NCI-H1092 treated with DMSO at 0.1 percent for 48 hours (cell line): ENCODE measurements around the gene HS1BP3.
A peak's percentile ranks its signal among the peaks of the same experiment; 100 is the strongest.

Experiments
- DNase-seq: peaks from one replicate; lab custom pipeline; 2025; lab: John Stamatoyannopoulos, UW

HS1BP3 gene

DNA sequence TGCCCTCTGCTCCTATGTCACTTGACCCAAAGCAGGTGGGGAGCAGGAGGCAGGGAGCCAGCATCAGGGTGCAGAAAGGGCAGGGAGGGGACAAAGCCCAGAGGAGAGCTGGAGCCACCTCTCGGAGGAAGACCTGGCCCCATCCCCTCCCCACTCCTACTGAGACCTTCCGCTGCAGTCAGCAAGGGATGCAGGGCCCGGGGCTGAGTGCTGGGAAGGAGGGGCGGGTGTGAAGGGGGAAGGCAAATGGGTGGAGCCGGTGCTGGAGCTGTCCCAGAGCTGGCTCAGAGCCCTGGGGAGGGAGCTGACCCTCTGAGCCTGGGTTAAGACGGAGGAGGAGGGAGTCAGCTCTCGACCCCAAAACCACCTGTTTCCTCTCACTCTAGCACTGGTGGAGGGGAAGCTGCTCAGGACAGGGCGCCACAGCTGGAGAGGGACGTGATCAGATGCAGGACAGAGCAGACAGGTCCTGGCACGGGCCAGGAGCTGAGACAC, 33.8 kb downstream of the HS1BP3 start:
- DNase-seq = peak; percentile 8

DNA sequence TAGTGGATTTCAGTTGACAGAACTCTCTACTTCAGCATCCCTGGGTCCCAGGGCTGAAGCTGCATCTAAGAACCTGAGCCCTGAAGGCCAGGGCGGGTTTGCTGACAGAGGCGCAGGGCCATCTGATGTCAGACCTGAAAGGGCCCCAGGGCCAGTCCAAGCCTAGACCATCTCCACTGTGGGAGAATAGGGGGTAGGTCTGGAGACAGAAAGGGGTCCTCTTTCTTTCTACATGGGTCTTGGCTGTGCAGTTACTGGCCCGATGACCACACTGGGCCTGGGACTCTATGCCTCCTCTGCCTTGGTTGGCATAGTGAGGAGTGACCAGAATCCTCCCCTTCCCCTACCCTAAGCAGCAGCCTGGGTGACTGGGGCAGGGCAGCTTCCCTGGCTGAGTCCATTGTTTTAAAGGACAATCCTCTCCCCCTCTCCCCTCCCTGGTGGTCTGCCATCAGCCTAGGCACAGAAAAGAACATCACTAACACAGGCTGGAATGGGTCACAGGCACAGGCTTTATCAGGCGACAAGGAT, 34.5 kb downstream of the HS1BP3 start:
- DNase-seq = no peak

DNA sequence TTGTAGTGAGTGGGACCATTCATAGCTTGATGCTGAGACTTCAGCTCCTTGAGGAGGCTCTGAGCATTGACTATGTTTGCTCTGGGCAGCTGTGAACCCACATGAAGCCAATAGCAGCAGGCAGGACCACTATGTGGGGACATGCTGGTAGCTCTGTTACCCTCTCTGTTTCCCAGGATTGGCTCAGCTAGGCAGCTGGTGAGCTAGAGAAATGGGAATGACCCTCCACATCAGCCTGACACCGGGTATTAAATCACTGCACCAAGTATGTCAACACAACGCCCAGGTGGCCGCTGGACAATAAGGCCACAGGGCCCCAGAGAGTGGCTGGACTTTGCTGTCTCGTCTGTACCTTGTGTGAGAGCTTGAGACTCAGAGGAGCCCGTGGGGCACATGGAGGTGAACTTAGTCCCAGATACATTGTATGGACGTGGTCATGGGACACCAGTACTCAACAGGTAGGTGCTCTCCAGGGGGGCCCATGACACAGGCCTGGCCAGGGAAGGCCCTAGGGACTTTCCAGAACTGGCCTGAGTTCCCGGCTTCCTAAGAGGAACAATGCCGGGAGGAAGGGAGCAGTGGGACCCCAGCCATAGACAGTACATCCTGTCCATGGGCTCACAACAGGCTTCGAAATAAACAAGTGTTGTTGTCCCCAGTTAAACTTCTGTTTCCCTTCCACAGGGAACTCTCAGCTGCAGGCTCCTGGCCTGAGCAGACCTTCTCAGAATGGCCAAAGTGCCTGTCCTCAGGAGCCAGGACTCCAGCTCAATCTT, 35.2 kb downstream of the HS1BP3 start:
- no peak for DNase-seq

DNA sequence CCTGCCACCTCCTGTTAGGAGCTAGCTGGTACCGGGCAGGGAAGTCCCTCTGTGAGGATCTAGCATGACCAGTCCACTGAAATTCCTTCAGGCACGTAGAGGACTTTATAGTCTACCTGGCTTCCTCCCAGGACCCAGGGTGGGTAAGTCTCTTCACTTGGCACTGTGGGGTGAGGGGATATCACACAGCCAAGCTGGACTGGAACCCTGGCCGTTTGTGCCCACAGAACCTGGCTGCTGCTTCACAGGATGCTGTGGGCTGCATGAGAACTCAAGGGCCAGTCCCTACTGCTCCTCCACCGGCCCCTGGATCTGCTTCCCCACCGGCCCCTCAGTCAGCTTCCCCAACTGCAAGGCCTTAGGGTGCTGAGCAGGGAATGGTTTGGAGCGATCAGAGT, 35.8 kb downstream of the HS1BP3 start:
- no peak for DNase-seq

- peak; percentile 64 for DNase-seq
These were observed 36.5 kb downstream of the HS1BP3 start for GRCh38 chr2:20614201-20615067.

- no peak for DNase-seq
These were observed 37.7 kb downstream of the HS1BP3 start for GRCh38 chr2:20612925-20613916.

DNA sequence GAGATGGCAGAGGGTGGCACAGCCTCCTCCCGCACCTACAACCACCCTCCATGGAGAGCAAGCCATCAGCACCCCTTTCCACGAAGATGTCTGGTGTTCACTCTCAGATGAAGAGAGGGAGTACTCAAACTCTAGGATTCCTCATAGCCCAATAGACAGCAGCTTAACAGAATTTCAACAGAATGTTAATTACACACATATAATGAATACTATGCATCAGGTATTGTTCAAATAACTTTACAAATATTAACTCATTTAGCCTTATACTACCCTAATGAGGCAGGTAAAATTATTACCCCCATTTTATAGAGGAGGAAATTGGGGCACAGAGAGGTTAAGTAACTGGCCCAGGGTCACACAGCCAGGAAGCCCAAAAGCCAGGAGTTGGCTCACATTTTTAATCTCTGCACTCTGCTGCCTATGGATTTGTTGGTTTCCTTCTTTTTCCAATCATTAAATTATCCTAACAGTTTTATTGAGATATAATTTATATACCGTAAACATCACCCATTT, 39.0 kb downstream of the HS1BP3 start:
- no peak for DNase-seq

GRCh38 chr2:20611077-20611843, 39.6 kb downstream of the HS1BP3 start:
- DNase-seq = no peak

DNA sequence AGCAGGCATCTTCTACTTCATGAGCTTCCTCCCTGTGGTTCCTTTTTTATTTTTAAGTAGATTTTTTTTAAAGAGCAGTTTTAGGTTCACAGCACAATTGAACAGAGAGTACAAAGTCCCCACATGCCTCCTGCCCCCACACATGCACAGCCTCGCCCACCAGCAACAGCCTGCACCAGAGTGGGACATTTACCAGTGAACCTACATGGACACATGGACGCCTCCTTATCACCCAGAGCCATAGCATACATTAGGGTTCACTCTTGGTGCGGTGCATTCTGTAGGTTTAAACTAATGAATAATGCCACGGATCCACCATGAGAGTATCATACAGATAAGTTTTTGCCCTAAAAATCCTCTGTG, 40.9 kb downstream of the HS1BP3 start:
- no peak for DNase-seq

- peak; percentile 71 for DNase-seq
These were observed 41.4 kb downstream of the HS1BP3 start for GRCh38 chr2:20609349-20609994.

GRCh38 chr2:20608666-20609348, 42.1 kb downstream of the HS1BP3 start:
- peak; percentile 54 for DNase-seq

GRCh38 chr2:20607446-20607845, 43.5 kb downstream of the HS1BP3 start:
- no peak for DNase-seq

DNA sequence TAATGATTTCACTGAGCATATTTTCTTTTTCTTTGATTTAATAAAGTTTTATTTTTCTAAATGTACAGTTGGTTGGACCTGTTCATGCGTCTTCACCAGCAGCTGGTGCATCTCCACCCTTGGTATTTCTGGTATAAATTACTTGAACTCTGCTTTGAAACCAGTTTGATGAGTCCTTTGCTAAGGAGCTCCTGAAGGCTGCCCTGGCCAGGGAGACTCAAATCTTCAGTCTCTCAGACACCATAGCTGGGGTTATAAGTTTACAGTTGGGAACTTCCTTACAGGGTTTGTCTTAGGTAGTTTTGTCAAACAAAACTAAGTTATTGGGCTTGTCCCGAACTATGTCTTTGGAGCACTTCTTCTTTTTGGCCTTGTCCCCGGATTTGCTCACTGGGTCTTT, 44.7 kb downstream of the HS1BP3 start:
- DNase-seq = no peak

DNA sequence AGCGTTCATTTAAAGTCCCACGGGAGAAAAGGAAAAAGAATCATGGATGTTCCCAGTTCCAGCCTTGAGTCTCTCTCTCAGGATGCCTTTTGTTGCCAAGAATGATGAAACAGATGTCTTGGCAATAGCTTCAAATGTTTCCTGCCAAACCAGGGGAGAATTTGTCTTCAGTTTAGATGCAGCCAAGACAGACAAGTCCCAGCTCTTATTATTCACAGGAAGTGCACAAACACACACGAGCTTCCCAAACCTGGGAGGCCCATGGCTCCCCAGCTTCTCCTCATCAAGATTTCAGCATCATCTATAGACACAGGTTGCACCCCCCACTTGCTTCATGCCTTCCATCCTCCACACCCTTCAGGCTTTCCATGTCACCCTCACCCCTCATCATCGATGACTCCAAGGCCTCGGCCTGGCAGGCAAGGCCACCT, 45.9 kb downstream of the HS1BP3 start:
- DNase-seq = no peak

DNA sequence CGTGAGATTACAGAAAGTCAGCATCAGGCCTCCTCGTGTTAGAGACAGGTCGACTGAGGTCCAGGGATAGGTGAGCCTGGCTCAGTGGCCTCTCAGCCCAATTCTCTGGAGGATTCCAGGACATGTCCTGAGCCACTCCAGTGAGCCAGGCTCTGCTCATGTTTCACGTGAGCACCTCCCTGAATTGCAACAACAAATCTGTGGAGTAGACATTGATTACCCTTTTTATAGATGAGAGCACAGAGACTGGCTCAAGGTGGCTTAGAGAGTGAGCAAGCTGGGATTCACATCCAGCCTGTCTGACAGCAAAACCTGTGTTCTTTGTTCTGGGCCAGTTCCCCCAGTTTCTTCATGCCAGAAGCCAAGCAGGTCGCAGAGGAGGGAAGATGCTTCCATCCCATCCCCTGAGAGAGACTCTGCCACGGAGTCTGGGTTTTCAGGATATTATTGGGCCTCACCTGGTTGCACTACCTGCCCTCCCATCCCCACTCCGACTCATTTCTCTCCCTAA, 46.4 kb downstream of the HS1BP3 start:
- no peak for DNase-seq

DNA sequence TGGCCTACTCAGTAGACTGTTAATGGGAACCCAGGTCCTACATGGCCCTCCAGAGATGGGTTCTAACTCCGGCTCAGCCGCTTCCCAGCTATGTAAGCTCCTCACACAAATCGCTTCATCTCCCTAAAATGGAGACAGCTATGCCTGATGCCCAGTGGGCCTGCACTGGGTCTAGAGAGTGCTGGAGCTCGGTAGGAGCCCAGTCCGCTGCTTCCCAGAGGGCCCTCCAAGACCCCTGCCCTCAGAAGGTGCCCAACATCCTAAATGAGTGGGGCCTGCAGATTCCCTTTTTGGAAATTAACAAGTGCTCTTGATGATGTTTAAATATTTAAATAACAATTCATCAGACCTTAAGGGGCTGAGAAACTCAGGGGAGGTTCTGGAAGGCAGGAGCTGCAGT, 47.1 kb downstream of the HS1BP3 start:
- DNase-seq = no peak

DNA sequence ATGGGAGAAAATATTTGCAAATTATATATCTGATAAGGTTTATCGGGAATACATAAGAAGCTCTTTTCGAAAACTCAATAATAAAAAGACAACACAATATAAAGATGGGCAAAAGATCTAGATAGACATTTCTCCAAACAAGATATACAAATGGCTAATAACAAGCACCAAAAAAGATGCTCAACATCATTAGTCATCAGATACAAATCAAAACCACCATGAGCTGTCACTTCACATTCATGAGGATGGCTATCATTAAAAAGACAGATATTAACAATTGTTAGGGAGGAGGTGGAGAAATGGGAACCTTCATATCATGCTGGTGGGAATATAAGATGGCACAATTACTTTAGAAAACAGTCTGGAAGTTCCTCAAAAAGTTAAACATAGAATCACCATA, 48.1 kb downstream of the HS1BP3 start:
- no peak for DNase-seq

- DNase-seq = no peak
These were observed 50.1 kb downstream of the HS1BP3 start for GRCh38 chr2:20600756-20601325.
